RWPE1 (cell line): ENCODE results near the gene ETV7.
A peak's percentile ranks its signal among the peaks of the same experiment; 100 is the strongest.

Source experiments
- CTCF ChIA-PET: fragments of 350-600 bp; sonication (Branson Sonifier 250); formaldehyde crosslinking; extraction: SDS; loops from one replicate; lab custom pipeline; 2021; lab: Yijun Ruan, JAX
- POLR2A ChIA-PET: fragments of 400-600 bp; formaldehyde crosslinking; extraction: SDS; loops from one replicate; lab custom pipeline; 2020; ENCODE audit warnings: antibody characterized with exemption; ENCODE audit not compliant: low non-redundant PET; lab: Yijun Ruan, JAX
- DNase-seq: peaks from one replicate; pipeline ENCODE4 v3.0.0; 2012; ENCODE audit warnings: low spot score
- H3K27ac ChIP-seq: fragments of 450-650 bp; 2 replicates; pipeline ENCODE4 v1.5.1; 2017
- TF ChIP-seq, protein P1 (sequence below): fragments of 450-650 bp; conservative IDR thresholded peaks from 2 replicates; pipeline ENCODE4 v1.5.1; 2017; ENCODE audit warnings: low read depth, mild to moderate bottlenecking

Gene ETV7

GRCh38 chr6:36320475-36320874 is 67.0 kb downstream of the ETV7 start:
- TF ChIP-seq, protein P1, sequence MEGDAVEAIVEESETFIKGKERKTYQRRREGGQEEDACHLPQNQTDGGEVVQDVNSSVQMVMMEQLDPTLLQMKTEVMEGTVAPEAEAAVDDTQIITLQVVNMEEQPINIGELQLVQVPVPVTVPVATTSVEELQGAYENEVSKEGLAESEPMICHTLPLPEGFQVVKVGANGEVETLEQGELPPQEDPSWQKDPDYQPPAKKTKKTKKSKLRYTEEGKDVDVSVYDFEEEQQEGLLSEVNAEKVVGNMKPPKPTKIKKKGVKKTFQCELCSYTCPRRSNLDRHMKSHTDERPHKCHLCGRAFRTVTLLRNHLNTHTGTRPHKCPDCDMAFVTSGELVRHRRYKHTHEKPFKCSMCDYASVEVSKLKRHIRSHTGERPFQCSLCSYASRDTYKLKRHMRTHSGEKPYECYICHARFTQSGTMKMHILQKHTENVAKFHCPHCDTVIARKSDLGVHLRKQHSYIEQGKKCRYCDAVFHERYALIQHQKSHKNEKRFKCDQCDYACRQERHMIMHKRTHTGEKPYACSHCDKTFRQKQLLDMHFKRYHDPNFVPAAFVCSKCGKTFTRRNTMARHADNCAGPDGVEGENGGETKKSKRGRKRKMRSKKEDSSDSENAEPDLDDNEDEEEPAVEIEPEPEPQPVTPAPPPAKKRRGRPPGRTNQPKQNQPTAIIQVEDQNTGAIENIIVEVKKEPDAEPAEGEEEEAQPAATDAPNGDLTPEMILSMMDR = no peak
- CTCF ChIA-PET = interaction anchor here (0.5 to 1.3 kb wide), 3 partner anchors 106 to 526 kb away, joined by 3 to 9 read pairs (median 3); no protein-coding TSS in a partner anchor
- no peak overlapping the region for H3K27ac ChIP-seq
- DNase-seq = peak; percentile 8
- POLR2A ChIA-PET = interaction anchor here (0.6 kb wide), 1 partner anchor 56 kb away, joined by 3 read pairs; no protein-coding TSS in a partner anchor

GRCh38 chr6:36319821-36320220 is 67.6 kb downstream of the ETV7 start:
- ChIA-PET POLR2A (interaction anchor here (0.6 kb wide), 1 partner anchor 56 kb away, joined by 3 read pairs; no protein-coding TSS in a partner anchor), CTCF (interaction anchor here (1.3 kb wide), 1 partner anchor 440 kb away, joined by 3 read pairs; no protein-coding TSS in a partner anchor)
- TF ChIP-seq, protein P1 = no peak
- no peak overlapping the region for H3K27ac ChIP-seq
- no peak for DNase-seq

GRCh38 chr6:36319436-36319762 is 68.1 kb downstream of the ETV7 start:
- ChIA-PET CTCF (no interaction called here), POLR2A (no interaction called here)
- DNase-seq = no peak
- no peak overlapping the region for H3K27ac ChIP-seq
- TF ChIP-seq, protein P1 = no peak

GRCh38 chr6:36318690-36319435 is 68.6 kb downstream of the ETV7 start:
- H3K27ac ChIP-seq = no peak overlapping the region
- TF ChIP-seq, protein P1 = no peak
- DNase-seq = no peak
- CTCF ChIA-PET = no interaction called here
- POLR2A ChIA-PET = no interaction called here

DNA sequence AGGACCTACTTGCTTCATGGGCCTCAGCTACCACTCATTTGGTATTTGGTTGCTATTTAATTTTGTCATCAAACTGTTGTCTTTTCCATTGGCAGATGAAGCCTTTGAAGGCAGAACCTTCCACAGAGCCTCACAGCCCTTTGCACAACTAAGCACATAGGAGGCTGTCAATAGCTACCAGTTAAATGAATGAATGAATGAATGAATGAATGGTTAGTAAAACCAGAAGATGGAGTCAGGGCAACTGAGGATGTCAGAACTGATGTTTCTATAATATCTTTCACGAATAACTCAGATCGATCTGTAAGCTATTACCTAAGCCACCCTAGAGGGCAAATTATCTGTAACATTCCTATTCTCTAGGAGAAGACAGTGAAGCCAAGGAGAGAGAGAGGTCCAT is 69.8 kb downstream of the ETV7 start:
- no peak for DNase-seq
- CTCF ChIA-PET = interaction anchor here (0.8 kb wide), 1 partner anchor 15 kb away, joined by 3 read pairs; no protein-coding TSS in a partner anchor
- no peak overlapping the region for H3K27ac ChIP-seq
- TF ChIP-seq, protein P1 = no peak
- POLR2A ChIA-PET = no interaction called here
